HCT116 (cell line): ENCODE measurements around the gene ANO9. TPM values are rescaled to one million over a fixed set of nuclear protein-coding genes. Genes with fewer than 3 reads are reported as not detected.

Source experiments
- ATAC-seq: fragments of 200-7000 bp; cut with Tn5 transposase; 2 replicates; pipeline ENCODE4 v1.9.1; 2020; ENCODE audit warnings: mild to moderate bottlenecking, moderate library complexity
- BruUV-seq: library from RNA; stranded (reverse); fragments of 400-500 nt; replicated peaks from 2 replicates; lab custom pipeline; 2021; lab: Mats Ljungman, UMichigan
- CTCF ChIA-PET: fragments of 300-600 bp; sonication (Branson Sonifier 250); formaldehyde crosslinking; loops from one replicate; lab custom pipeline; 2021; ENCODE audit warnings: antibody characterized with exemption; lab: Charles Lee
- POLR2A ChIA-PET: fragments of 300-600, 350-600 bp; sonication (Branson Sonifier 250); formaldehyde crosslinking; loops from one replicate; lab custom pipeline; 2021; ENCODE audit warnings: antibody characterized with exemption; lab: Charles Lee
- RAD21 ChIA-PET, 2 experiments: fragments of 300-600 bp; sonication (Branson Sonifier 250); formaldehyde crosslinking; loops; one replicate each; lab custom pipeline; 2023; ENCODE audit warnings: low total read pairs in 2 of 2; ENCODE audit not compliant: uncharacterized antibody in 2 of 2, unreplicated experiment in 2 of 2, low non-redundant PET in 1 of 2; lab: Charles Lee
- DNase-seq: peaks from one replicate; pipeline ENCODE4 v3.0.0-alpha.2; 2010; ENCODE audit warnings: low read depth, low spot score
- H2AFZ ChIP-seq: fragments of 200-600 bp; shearing (Covaris generic), sonication (generic); 2 replicates; pipeline ENCODE4 v1.6.1; 2017; ENCODE audit warnings: low read depth, mixed run types, mixed read lengths, antibody characterized with exemption, low read length; ENCODE audit not compliant: poor library complexity, severe bottlenecking
- H3K27ac ChIP-seq: 2 replicates; pipeline ENCODE4 v1.5.1; 2012; ENCODE audit warnings: low read depth, low read length
- H3K27me3 ChIP-seq: fragments of 200-600 bp; sonication (generic); 2 replicates; pipeline ENCODE4 v1.6.1; 2016; ENCODE audit warnings: mixed run types, low read length, mixed read lengths; ENCODE audit not compliant: insufficient read depth
- H3K36me3 ChIP-seq, 2 experiments: fragments of 200-500 bp in 1 of 2; fragments of 200-600 bp in 1 of 2; sonication (Bioruptor generic) in 1 of 2; sonication (generic) in 1 of 2; 2 replicates each; pipeline versions ENCODE4 v1.5.1 to v1.6.1; 2014 to 2016; ENCODE audit warnings: low read length in 2 of 2, inconsistent platforms in 1 of 2, mixed read lengths in 1 of 2, mixed run types in 1 of 2; ENCODE audit not compliant: insufficient read depth in 2 of 2, control insufficient read depth in 1 of 2
- H3K4me1 ChIP-seq, 2 experiments: fragments of 200-600 bp in 1 of 2; sonication (generic) in 1 of 2; 2 replicates each; pipeline versions ENCODE4 v1.5.1 to v1.6.1; 2012 to 2017; ENCODE audit warnings: low read length in 2 of 2, inconsistent platforms in 1 of 2, mild to moderate bottlenecking in 1 of 2, mixed read lengths in 1 of 2, mixed run types in 1 of 2, moderate library complexity in 1 of 2; ENCODE audit not compliant: insufficient read depth in 2 of 2, control insufficient read depth in 1 of 2
- H3K4me2 ChIP-seq: fragments of 200-600 bp; sonication (generic); 2 replicates; pipeline ENCODE4 v1.6.1; 2017; ENCODE audit warnings: mixed run types, low read length, mixed read lengths
- H3K4me3 ChIP-seq, 2 experiments: fragments of 200-600 bp in 1 of 2; sonication (generic) in 1 of 2; replicated peaks in 1 of 2; 2 replicates each; pipeline ENCODE4 v1.5.1; 2011 to 2016; ENCODE audit warnings: low read length in 2 of 2, control low read depth in 1 of 2, low read depth in 1 of 2, mild to moderate bottlenecking in 1 of 2, mixed read lengths in 1 of 2, mixed run types in 1 of 2
- H3K79me2 ChIP-seq: fragments of 200-600 bp; sonication (generic); 2 replicates; pipeline ENCODE4 v1.6.1; 2017; ENCODE audit warnings: mild to moderate bottlenecking, mixed run types, low read length, moderate library complexity, mixed read lengths; ENCODE audit not compliant: insufficient read depth
- H3K9ac ChIP-seq: fragments of 200-600 bp; sonication (generic); 2 replicates; pipeline ENCODE4 v1.6.1; 2016; ENCODE audit warnings: low read length, mixed read lengths
- H3K9me2 ChIP-seq: fragments of 200-600 bp; sonication (generic), shearing (Covaris generic); 2 replicates; pipeline ENCODE4 v1.6.1; 2017; ENCODE audit warnings: mixed run types, mild to moderate bottlenecking, moderate library complexity; ENCODE audit not compliant: insufficient read depth
- H3K9me3 ChIP-seq, 2 experiments: fragments of 200-500 bp in 1 of 2; fragments of 200-600 bp in 1 of 2; sonication (Bioruptor generic) in 1 of 2; sonication (generic) in 1 of 2; 2 replicates each; pipeline ENCODE4 v1.6.1; 2014 to 2017; ENCODE audit warnings: low read length in 2 of 2, mixed read lengths in 2 of 2, inconsistent platforms in 1 of 2, low read depth in 1 of 2, mild to moderate bottlenecking in 1 of 2, mixed run types in 1 of 2, moderate library complexity in 1 of 2; ENCODE audit not compliant: control insufficient read depth in 1 of 2, insufficient read depth in 1 of 2
- H4K20me1 ChIP-seq: fragments of 200-600 bp; sonication (generic), shearing (Covaris generic); 2 replicates; pipeline ENCODE4 v1.6.1; 2017; ENCODE audit warnings: mixed run types, mild to moderate bottlenecking, moderate library complexity; ENCODE audit not compliant: insufficient read depth
- CBX3 ChIP-seq: IDR thresholded peaks from 2 replicates; pipeline ENCODE4 v1.6.1; 2012; ENCODE audit warnings: low read depth
- ELF1 ChIP-seq: IDR thresholded peaks from 2 replicates; pipeline ENCODE4 v1.6.1; 2012; ENCODE audit warnings: low read depth, borderline replicate concordance
- EZH2phosphoT487 ChIP-seq: fragments of 200-600 bp; IDR thresholded peaks from 2 replicates; pipeline ENCODE4 v1.6.1; 2018; ENCODE audit warnings: antibody characterized with exemption, borderline replicate concordance
- SP1 ChIP-seq: IDR thresholded peaks from 2 replicates; pipeline ENCODE4 v1.6.1; 2012; ENCODE audit warnings: low read depth
- TCF7L2 ChIP-seq: IDR thresholded peaks from 2 replicates; pipeline ENCODE4 v1.7.0; 2011; ENCODE audit warnings: borderline replicate concordance, inconsistent platforms; ENCODE audit not compliant: insufficient read depth, insufficient read length; ENCODE audit errors: extremely low read depth
- ZNF274 ChIP-seq: fragments of 200-500 bp; sonication (Bioruptor generic); IDR thresholded peaks from 2 replicates; pipeline ENCODE4 v1.6.1; 2014; ENCODE audit warnings: mild to moderate bottlenecking, low read depth, low read length, inconsistent platforms
- intact Hi-C: fragments of 100-400 bp; cut with micrococcal nuclease; formaldehyde crosslinking; loops from 2 replicates; pipeline ENCODE4 v1.10.0; 2022
- total RNA-seq: library from RNA; stranded (reverse); gene quantifications from one replicate; pipeline ENCODE4 v1.2.1, GENCODE V29; 2021; ENCODE audit not compliant: unreplicated experiment
- TF ChIP-seq, protein P1 (sequence below), 3 experiments: fragments of 200-600 bp in 1 of 3; sonication (generic) in 1 of 3; IDR thresholded peaks in 2 of 3; conservative IDR thresholded peaks in 1 of 3; 2 replicates each; pipeline ENCODE4 v1.5.1; 2012 to 2017; ENCODE audit warnings: low read depth in 2 of 3, low read length in 2 of 3, antibody characterized with exemption in 1 of 3, borderline replicate concordance in 1 of 3, control low read depth in 1 of 3, mild to moderate bottlenecking in 1 of 3, mixed read lengths in 1 of 3, mixed run types in 1 of 3, moderate library complexity in 1 of 3; ENCODE audit not compliant: insufficient read depth in 1 of 3
- TF ChIP-seq, protein P2 (sequence below): IDR thresholded peaks from 2 replicates; pipeline ENCODE4 v1.6.1; 2011; ENCODE audit warnings: mild to moderate bottlenecking, low read length, moderate library complexity; ENCODE audit not compliant: insufficient replicate concordance; ENCODE audit errors: extremely low read depth

The ANO9 gene
- total RNA-seq, 1 experiment from 2014 or later, result 70.3 TPM

- no peak overlapping the region for H2AFZ ChIP-seq
- no peaks in the 10 kb centered on the region for H3K9me3 ChIP-seq
- CTCF ChIA-PET, result no interaction called here
- no peak overlapping the region for H3K9ac ChIP-seq
- no peaks in the 10 kb centered on the region for H4K20me1 ChIP-seq
- intact Hi-C loops, result no loop called here
- BruUV-seq, result no TSS peak
- H3K4me1 ChIP-seq, result peaks cover 0 to 12% of the 10 kb centered on the region in 2 experiments; a peak in 2 of 4 replicates
- H3K9me2 ChIP-seq, result no peaks in the 10 kb centered on the region
- H3K79me2 ChIP-seq, result peaks cover 16% of the 10 kb centered on the region; the same call in 1 of the 2 replicates
- peaks cover 0 to 16% of the 10 kb centered on the region in 2 experiments; a peak in 1 of 4 replicates for H3K36me3 ChIP-seq
- POLR2A ChIA-PET, result no interaction called here
- ATAC-seq (no peak), DNase-seq (no peak)
- no peak overlapping the region for H3K4me2 ChIP-seq
- no peak for TF ChIP-seq SP1
- TF ChIP-seq TCF7L2, result no peak
- TF ChIP-seq, protein P1, sequence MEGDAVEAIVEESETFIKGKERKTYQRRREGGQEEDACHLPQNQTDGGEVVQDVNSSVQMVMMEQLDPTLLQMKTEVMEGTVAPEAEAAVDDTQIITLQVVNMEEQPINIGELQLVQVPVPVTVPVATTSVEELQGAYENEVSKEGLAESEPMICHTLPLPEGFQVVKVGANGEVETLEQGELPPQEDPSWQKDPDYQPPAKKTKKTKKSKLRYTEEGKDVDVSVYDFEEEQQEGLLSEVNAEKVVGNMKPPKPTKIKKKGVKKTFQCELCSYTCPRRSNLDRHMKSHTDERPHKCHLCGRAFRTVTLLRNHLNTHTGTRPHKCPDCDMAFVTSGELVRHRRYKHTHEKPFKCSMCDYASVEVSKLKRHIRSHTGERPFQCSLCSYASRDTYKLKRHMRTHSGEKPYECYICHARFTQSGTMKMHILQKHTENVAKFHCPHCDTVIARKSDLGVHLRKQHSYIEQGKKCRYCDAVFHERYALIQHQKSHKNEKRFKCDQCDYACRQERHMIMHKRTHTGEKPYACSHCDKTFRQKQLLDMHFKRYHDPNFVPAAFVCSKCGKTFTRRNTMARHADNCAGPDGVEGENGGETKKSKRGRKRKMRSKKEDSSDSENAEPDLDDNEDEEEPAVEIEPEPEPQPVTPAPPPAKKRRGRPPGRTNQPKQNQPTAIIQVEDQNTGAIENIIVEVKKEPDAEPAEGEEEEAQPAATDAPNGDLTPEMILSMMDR (IDR thresholded peaks at IDR 0.05 in 2 of 3, conservative IDR thresholded peaks at IDR 0.05 in 1 of 3; ENCODE audit: borderline replicate concordance in 1 of 3, insufficient read depth in 1 of 3, low read depth in 2 of 3, low read length in 2 of 3), result no peak
- TF ChIP-seq CBX3, result no peak
- TF ChIP-seq, protein P2, sequence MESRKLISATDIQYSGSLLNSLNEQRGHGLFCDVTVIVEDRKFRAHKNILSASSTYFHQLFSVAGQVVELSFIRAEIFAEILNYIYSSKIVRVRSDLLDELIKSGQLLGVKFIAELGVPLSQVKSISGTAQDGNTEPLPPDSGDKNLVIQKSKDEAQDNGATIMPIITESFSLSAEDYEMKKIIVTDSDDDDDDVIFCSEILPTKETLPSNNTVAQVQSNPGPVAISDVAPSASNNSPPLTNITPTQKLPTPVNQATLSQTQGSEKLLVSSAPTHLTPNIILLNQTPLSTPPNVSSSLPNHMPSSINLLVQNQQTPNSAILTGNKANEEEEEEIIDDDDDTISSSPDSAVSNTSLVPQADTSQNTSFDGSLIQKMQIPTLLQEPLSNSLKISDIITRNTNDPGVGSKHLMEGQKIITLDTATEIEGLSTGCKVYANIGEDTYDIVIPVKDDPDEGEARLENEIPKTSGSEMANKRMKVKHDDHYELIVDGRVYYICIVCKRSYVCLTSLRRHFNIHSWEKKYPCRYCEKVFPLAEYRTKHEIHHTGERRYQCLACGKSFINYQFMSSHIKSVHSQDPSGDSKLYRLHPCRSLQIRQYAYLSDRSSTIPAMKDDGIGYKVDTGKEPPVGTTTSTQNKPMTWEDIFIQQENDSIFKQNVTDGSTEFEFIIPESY, result no peak
- TF ChIP-seq ZNF274, result no peak
- TF ChIP-seq ELF1, result no peak
- no peak for TF ChIP-seq EZH2phosphoT487
- H3K27me3 ChIP-seq, result no peaks in the 10 kb centered on the region
- H3K27ac ChIP-seq, result no peak overlapping the region
- H3K4me3 ChIP-seq, result no peak overlapping the region
- RAD21 ChIA-PET, result no interaction called here
Observed at GRCh38 chr11:371716-372590, 69.9 kb downstream of the ANO9 start.
